Activated T-cell treated with anti-CD3 and anti-CD28 coated beads, Interleukin-2, amount 50 U/mL, for 48 hours (primary cell): ENCODE results near the gene FGFRL1.
A peak's percentile ranks its signal among the peaks of the same experiment; 100 is the strongest.
"Not testable (repeated sequence)": the region's sequence is repeated elsewhere in the genome, so short reads cannot be mapped to it uniquely, and the experiment has no call there.

ENCODE experiments used
- DNase-seq, 2 experiments: peaks; one replicate each; pipeline ENCODE4 v3.0.0-alpha.2; 2020

The FGFRL1 gene

GRCh38 chr4:1041936-1042330 lies 30.5 kb downstream of the FGFRL1 start:
- no peak for DNase-seq

GRCh38 chr4:1042352-1043055 lies 31.1 kb downstream of the FGFRL1 start:
- no peak for DNase-seq

GRCh38 chr4:1043162-1043561 lies 31.7 kb downstream of the FGFRL1 start:
- no peak for DNase-seq

- peak; percentile 64 to 72 for DNase-seq
Measured at GRCh38 chr4:1043651-1044468, 32.4 kb downstream of the FGFRL1 start.

GRCh38 chr4:1044469-1045192 lies 33.2 kb downstream of the FGFRL1 start:
- no peak for DNase-seq

GRCh38 chr4:1045193-1045594 lies 33.8 kb downstream of the FGFRL1 start:
- no peak for DNase-seq

GRCh38 chr4:1045595-1046201 lies 34.3 kb downstream of the FGFRL1 start:
- no peak for DNase-seq

GRCh38 chr4:1046581-1047011 lies 35.2 kb downstream of the FGFRL1 start:
- DNase-seq = peak in 1 of 2 experiments; percentile 17

- peak; percentile 17 to 19 for DNase-seq
Measured at GRCh38 chr4:1047106-1047975, 35.9 kb downstream of the FGFRL1 start.

- DNase-seq = peak; percentile 16
Measured at GRCh38 chr4:1047976-1048772, 36.7 kb downstream of the FGFRL1 start.

GRCh38 chr4:1048773-1049590 lies 37.6 kb downstream of the FGFRL1 start:
- DNase-seq = peak; percentile 41 to 59

- DNase-seq = peak; percentile 14
Measured at GRCh38 chr4:1049591-1049905, 38.1 kb downstream of the FGFRL1 start.

- peak; percentile 14 to 16 for DNase-seq
Measured at GRCh38 chr4:1050486-1051213, 39.2 kb downstream of the FGFRL1 start.

GRCh38 chr4:1051472-1051871 lies 40.0 kb downstream of the FGFRL1 start:
- peak; percentile 11 to 12 for DNase-seq

GRCh38 chr4:1052231-1052671 lies 40.8 kb downstream of the FGFRL1 start:
- peak; percentile 12 to 13 for DNase-seq

GRCh38 chr4:1053080-1053661 lies 41.7 kb downstream of the FGFRL1 start:
- DNase-seq = peak; percentile 7 to 13

GRCh38 chr4:1053891-1054290 lies 42.5 kb downstream of the FGFRL1 start:
- DNase-seq = peak in 1 of 2 experiments; percentile 13

- not testable (repeated sequence) for DNase-seq
Measured at GRCh38 chr4:1054696-1055242, 43.3 kb downstream of the FGFRL1 start.

GRCh38 chr4:1055243-1055701 lies 43.8 kb downstream of the FGFRL1 start:
- DNase-seq = not testable (repeated sequence)
